Astrocyte of the spinal cord (primary cell): ENCODE results near the gene FOXK1.

Source experiments
- DNase-seq: peaks from one replicate; pipeline ENCODE4 v3.0.0; 2011; ENCODE audit warnings: low read depth, low spot score
- H3K4me3 ChIP-seq: 2 replicates; pipeline ENCODE4 v1.5.1; 2011; ENCODE audit warnings: low read depth, mild to moderate bottlenecking, low read length, moderate library complexity
- in situ Hi-C: cut with HindIII; loops from 2 replicates; pipeline ENCODE4 v1.10.0; 2017; ENCODE audit warnings: low sequenced_read_pairs
- TF ChIP-seq, protein P1 (sequence below): IDR thresholded peaks from 2 replicates; pipeline ENCODE4 v1.5.1; 2012; ENCODE audit warnings: low read depth, mild to moderate bottlenecking, low read length, inconsistent platforms

FOXK1 gene

DNA sequence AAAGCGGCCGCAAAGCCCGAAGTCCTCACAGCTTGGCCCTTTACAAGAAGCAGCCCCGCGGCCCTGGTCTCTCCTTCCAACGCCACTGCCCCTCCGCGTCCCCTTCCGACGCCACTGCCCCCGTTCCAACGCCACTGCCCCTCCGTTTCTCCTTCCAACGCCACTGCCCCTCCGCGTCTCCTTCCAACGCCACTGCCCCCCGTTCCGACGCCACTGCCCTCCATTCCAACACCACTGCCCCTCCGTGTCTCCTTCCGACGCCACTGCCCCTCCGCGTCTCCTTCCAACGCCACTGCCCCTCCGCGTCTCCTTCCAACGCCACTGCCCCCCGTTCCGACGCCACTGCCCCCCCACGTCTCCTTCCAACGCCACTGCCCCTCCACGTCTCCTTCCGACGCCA lies 126.5 kb downstream of the FOXK1 start:
- no peak for DNase-seq
- in situ Hi-C loops, result no loop called here
- TF ChIP-seq, protein P1, sequence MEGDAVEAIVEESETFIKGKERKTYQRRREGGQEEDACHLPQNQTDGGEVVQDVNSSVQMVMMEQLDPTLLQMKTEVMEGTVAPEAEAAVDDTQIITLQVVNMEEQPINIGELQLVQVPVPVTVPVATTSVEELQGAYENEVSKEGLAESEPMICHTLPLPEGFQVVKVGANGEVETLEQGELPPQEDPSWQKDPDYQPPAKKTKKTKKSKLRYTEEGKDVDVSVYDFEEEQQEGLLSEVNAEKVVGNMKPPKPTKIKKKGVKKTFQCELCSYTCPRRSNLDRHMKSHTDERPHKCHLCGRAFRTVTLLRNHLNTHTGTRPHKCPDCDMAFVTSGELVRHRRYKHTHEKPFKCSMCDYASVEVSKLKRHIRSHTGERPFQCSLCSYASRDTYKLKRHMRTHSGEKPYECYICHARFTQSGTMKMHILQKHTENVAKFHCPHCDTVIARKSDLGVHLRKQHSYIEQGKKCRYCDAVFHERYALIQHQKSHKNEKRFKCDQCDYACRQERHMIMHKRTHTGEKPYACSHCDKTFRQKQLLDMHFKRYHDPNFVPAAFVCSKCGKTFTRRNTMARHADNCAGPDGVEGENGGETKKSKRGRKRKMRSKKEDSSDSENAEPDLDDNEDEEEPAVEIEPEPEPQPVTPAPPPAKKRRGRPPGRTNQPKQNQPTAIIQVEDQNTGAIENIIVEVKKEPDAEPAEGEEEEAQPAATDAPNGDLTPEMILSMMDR, result no peak
- no peak overlapping the region for H3K4me3 ChIP-seq

- DNase-seq, result no peak
- no peak overlapping the region for H3K4me3 ChIP-seq
- TF ChIP-seq, protein P1, result no peak
- in situ Hi-C loops, result no loop called here
These were observed 127.0 kb downstream of the FOXK1 start for GRCh38 chr7:4809091-4809591.

DNA sequence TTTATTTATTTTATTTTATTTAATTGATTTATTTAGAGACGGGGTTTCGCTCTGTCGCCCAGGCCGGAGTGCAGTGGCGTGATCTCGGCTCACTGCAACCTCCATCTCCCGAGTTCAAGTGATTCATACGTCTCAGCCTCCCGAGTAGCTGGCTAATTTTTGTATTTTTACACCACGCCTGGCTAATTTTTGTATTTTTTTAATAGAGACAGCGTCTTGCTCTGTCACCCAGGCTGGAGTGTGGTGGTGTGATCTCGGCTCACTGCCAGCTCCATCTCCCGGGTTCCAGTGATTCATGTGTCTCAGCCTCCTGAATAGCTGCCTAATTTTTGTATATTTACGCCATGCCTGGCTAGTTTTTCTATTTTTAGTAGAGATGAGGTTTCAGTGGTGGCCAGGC lies 127.6 kb downstream of the FOXK1 start:
- TF ChIP-seq, protein P1, result no peak
- no peak for DNase-seq
- in situ Hi-C loops, result no loop called here
- H3K4me3 ChIP-seq, result no peak overlapping the region

DNA sequence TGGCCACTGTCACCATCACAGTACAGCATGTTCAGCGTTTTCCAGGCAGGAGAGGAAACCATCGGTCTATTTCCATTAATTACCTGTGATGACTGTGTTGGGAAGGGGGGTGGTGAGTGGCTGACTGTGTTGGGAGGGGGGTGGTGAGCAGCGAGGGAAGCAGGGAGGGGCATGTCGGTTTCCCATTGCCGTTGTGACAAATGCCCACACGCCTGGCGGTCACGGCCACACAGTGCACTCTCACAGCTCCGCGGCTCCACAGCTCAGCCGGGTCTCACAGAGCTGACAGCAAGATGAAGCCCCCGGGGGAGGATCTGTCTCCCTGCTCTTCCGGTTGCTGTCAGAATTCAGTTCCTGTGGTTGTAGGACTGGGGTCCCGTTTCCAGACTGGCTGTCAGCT lies 132.3 kb downstream of the FOXK1 start:
- in situ Hi-C loops, result no loop called here
- TF ChIP-seq, protein P1, result no peak
- no peak overlapping the region for H3K4me3 ChIP-seq
- no peak for DNase-seq

DNA sequence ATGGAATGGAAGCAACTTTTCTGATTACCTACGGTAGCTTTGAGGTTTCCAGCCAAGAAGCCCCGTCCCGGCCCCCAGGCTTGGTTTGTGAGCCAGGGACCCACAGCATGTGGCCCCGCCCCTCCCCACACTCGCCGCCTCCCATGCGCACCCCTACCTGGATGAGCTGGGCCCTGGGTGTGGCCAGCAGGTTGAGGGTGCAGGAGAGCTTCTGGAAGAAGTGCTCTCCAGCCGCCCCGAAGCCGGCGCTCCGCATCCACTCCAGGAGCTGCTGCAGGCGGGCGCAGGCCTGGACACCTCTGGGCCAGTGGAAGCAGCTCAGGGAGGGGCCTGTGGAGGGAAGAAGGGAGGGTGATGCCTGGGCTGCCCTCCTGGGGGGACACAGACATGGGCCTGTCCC lies 133.0 kb downstream of the FOXK1 start:
- DNase-seq, result no peak
- in situ Hi-C loops, result no loop called here
- TF ChIP-seq, protein P1, result no peak
- no peak overlapping the region for H3K4me3 ChIP-seq

DNA sequence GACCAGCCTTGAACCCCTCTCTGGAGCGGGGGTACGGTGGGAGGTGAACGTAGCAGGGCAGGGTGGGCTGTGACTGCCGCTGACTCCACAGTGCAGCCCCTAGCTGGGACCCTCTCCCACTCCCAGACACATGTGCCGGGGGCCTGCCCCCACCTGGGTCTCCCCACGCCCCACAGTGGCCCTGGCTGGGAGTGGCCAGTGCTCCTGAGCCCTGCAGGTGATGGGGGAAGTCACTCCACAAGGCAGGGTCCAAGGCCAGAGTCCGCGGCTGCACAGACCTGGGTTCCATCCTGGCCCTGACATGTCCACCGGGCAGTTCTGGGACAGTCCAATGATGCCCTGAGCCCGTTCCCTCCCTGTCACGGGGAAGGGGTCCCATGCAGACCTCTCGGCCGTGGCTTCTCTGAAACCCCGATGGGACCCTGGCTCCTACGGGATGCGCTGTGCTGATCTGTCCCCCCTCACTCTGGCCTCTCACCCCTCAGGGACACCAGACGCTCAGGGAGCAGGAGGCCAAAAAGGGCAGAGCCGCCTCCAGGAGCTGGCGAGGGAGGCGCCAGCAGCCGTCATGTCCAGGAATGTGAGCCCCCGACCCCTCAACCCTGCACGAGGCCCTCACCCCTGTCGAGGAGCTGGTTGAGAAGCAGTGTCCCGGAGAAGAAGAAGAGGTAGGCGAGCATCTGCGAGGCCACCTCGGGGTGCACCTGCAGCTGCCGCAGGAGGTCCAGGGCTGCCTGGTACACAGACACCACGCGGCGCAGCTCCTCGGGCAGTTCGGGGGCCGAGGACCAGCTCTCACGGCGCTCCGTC lies 133.7 kb downstream of the FOXK1 start:
- no peak for DNase-seq
- in situ Hi-C loops, result no loop called here
- TF ChIP-seq, protein P1, result no peak
- no peak overlapping the region for H3K4me3 ChIP-seq
